CD1c-positive myeloid dendritic cell (primary cell): Measurements from ENCODE around the gene SERPINB13.
"Not testable (repeated sequence)": the region's sequence is repeated elsewhere in the genome, so short reads cannot be mapped to it uniquely, and the experiment has no call there.

Experiments
- DNase-seq: peaks from one replicate; pipeline ENCODE4 v3.0.0-alpha.2; 2016; ENCODE audit errors: extremely low spot score

SERPINB13 gene

DNA sequence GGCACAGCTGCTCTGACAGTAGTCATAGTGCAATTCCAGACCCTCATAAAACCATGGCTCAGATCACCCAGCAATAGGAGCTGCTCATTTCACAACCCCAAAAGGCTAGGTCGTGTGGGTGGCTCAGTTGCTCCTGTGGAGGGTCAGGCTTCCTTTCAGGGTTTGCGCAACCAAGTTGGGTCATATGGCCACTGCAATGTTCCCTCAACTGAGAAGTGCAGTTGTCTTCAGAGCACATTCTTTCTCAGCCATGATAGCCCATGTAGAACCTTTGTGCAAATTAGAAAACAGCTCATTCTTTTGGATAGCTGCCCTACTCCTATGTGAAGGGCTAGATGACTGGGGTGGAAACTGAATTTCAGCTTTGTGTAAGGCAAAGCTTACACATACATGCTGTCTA is 3.2 kb downstream of the SERPINB13 start:
- peak; percentile 84 for DNase-seq

- no peak for DNase-seq
These were observed 4.0 kb downstream of the SERPINB13 start for GRCh38 chr18:63590966-63591695.

DNA sequence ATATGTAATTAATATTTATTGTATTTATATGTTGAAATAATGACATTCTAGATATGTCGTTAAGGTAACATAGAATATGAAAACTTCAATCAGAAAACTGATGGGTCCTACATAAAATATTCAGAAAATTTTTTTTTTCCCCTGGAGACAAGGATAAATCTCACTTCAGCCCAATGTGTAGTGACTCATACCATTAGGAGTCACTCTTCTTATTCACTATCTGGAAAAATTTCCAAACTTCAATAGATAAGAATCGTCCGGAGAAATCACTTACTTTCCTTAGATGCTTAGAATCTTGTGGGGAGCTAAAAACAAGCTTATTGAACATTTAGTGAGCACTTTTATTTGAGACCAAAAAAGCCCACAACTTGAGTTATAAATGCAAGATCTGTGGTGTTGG is 4.6 kb downstream of the SERPINB13 start:
- DNase-seq, result no peak

- DNase-seq, result no peak
These were observed 5.3 kb downstream of the SERPINB13 start for GRCh38 chr18:63592471-63592870.

- DNase-seq, result no peak
These were observed 9.8 kb downstream of the SERPINB13 start for GRCh38 chr18:63596964-63597363.

DNA sequence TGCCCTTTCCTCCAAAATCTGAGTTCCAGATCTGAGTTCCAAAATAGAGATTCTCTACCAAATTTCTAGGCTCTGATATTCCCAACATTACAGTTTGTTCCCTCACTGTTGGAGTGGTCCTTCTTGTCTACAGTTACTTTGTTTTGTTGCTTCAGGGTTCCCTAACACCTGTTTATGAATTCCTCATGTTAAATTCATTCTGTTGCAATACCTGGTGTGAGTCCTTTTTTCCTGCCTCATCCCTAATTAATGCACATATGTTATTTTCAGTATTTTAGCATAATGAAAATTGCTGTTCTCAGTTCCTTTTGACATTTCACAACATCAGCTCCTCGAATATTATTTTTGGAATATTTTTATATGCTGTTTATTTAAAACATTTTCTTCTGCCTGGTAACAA is 16.2 kb downstream of the SERPINB13 start:
- no peak for DNase-seq

DNA sequence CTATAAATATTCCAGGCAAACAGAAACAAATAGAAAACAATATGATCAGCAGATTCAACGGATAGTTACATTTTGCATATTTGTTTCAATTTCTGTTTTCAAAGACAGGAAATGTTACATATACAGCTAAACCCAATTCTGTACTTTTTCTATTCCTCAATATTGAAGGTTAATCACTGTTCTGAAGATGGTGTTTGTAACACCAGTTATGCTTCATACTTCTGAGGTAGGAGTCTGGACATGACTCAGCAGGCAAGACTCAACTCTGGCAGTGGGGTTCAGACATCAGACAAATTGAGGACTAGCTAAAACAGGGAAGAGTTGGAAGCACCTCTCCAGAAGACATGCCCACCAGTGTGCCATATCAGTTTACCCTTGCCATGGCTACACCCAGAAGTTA is 16.6 kb downstream of the SERPINB13 start:
- no peak for DNase-seq

- no peak for DNase-seq
These were observed 17.8 kb downstream of the SERPINB13 start for GRCh38 chr18:63604791-63605567.

DNA sequence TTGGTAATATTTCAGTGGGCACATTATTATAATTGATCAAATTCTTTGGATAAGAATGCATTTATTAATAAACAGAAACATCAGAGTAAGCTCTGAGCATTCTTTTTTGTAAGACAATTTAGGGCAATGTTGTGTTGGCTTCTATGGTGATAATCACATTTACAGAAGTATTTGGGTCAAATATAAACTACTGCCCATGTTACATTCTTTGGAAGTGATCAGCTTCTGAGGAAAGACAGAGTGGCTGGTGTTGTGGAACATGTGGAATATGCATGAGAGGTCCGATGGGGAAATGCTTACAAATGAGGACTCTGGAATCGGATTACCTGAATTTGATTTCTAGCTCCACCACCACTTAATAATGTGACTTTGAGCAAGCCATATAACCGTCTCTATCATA is 19.4 kb downstream of the SERPINB13 start:
- DNase-seq, result no peak

- DNase-seq, result no peak
These were observed 26.3 kb downstream of the SERPINB13 start for GRCh38 chr18:63613420-63613819.

- DNase-seq, result no peak
These were observed 30.1 kb downstream of the SERPINB13 start for GRCh38 chr18:63617049-63617914.

DNA sequence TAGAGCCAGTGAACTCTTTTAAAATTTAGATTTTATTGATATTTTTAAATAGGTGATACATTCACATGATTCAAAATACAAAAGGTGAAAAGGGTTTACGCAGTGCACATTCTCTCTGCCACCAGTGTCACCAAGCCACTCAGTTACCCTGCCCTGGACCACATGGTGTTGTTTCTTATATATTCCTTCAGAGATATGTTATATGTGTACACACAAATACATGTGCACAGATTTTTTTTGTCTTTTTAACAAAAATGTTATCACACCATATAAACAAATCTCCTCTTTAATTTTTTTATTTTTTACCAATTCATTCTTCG is 30.7 kb downstream of the SERPINB13 start:
- DNase-seq, result no peak

- no peak for DNase-seq
These were observed 32.5 kb downstream of the SERPINB13 start for GRCh38 chr18:63619661-63620060.

DNA sequence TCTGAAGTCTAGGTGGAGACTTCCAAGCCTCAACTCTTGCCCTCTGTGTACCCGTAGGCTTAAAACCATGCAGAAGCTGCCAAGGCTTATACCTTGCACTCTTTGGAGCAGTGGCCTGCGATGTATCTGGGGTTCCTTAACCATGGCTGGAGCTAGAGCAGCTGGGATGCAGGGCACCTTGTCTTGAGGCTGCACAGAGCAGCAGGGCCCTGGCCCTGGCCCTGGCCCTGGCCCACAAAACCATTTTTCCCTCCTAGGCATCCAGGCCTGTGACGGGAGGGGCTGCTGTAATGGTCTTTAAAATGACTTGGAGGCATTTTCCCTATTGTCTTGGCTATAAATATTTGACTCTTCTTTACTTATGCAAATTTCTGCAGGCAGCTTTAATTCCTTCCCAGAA is 37.7 kb downstream of the SERPINB13 start:
- DNase-seq, result no peak

- no peak for DNase-seq
These were observed 39.3 kb downstream of the SERPINB13 start for GRCh38 chr18:63626431-63626830.

GRCh38 chr18:63627819-63628218 is 40.7 kb downstream of the SERPINB13 start:
- DNase-seq, result no peak

GRCh38 chr18:63637703-63638102 is 50.6 kb downstream of the SERPINB13 start:
- DNase-seq, result no peak

DNA sequence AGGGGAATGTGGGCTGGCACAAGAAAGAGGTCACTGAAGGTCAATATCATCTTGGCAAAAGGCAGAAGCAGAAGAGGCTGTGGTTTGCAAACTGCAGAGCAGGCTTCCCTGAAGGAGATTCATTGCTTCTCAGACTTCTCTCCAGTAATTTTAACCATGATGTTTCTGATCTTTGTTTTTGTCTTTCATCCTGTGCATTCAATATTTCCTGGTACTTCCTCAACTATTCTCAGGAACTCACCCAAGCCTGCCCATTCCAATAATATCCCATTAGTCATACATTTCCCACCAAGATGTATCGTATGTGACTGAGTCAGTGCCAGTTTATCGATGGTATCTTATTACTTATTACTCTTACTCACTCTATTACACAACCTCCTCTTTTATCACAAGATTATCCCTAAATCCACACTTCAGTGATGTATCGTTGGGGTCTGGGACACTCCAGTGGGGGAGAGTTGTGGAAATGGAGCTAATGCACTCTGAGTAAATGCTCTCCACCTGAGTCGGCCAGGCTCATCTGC is 54.1 kb downstream of the SERPINB13 start:
- not testable (repeated sequence) for DNase-seq

- not testable (repeated sequence) for DNase-seq
These were observed 55.7 kb downstream of the SERPINB13 start for GRCh38 chr18:63642668-63643356.

GRCh38 chr18:63644142-63644541 is 57.0 kb downstream of the SERPINB13 start, which contains the start of gene SERPINB4:
Gene SERPINB4 (minus strand): TSS chr18:63644256. CDS start chr18:63643577, 679 bp downstream.
- DNase-seq, result not testable (repeated sequence)

DNA sequence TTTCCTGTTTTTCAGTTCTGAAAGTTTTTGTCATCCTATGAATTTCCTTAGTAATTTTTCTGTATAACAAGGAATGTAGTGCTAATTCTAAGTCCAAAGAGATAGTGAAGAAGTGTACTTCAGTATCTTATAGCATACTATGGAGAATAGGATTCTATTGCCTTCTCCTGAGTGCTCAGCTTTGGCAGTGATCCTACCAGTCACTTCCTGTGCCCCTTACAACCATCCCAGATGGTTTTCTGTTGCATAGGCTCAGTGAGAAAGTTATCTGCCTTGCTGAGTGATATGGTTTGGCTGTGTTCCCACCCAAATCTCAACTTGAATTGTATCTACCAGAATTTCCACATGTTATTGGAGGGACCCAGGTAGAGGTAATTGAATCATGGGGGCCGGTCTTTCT is 57.6 kb downstream of the SERPINB13 start:
- DNase-seq, result not testable (repeated sequence)
